COLO668 (cell line): ENCODE data around the gene GYPB.
"Not testable (repeated sequence)": the region's sequence is repeated elsewhere in the genome, so short reads cannot be mapped to it uniquely, and the experiment has no call there.

Experiments used
- DNase-seq: peaks from one replicate; lab custom pipeline; 2025; ENCODE audit not compliant: unreplicated experiment; lab: John Stamatoyannopoulos, UW

GYPB gene

DNA sequence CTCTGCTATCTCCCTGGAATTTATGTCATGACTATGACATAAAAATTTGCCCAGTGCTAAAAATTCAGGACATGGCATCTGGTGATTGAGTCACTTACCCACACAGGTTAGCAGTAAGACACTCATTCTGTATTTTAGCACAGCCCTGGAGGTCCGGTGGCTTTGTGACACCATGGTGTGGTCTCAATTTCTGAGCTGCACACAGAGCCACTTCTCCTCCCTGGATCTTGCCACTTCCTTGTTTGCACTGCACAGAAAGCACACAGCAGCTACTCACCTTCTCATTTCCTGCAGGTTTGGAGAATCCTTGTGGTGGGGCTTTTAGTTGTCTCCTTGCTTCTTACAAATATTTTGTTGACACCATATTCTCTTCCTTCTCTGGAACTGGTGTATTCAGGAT, 69.0 kb downstream of the GYPB start:
- not testable (repeated sequence) for DNase-seq

DNA sequence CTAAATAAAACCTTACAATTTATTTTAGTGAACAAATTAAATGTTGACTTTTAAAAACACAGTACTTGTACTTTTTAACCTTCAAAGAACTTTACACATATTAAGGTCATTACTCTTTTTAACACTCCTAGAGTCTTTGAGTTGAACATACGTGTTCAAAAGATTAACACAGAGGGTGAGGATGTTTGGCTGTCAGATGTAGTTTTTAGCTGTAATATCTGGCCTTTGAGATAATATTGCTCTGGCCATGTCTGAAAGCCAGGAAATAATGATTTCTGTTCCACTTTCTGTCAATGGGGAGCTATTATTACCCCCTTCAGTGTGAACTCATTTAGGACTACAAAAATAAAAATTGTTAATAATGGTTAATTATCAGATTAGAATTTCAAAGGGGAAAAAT, 71.7 kb downstream of the GYPB start:
- DNase-seq = not testable (repeated sequence)
